G401.6 (cell line): ENCODE results near the gene TPSAB1.
"Not testable (repeated sequence)": the region's sequence is repeated elsewhere in the genome, so short reads cannot be mapped to it uniquely, and the experiment has no call there.

Experiments
- FAIRE-seq: peaks from 2 replicates; lab custom pipeline; 2012; peaks lifted over from hg19 to GRCh38; lab: Jason Lieb, UNC

Gene TPSAB1

DNA sequence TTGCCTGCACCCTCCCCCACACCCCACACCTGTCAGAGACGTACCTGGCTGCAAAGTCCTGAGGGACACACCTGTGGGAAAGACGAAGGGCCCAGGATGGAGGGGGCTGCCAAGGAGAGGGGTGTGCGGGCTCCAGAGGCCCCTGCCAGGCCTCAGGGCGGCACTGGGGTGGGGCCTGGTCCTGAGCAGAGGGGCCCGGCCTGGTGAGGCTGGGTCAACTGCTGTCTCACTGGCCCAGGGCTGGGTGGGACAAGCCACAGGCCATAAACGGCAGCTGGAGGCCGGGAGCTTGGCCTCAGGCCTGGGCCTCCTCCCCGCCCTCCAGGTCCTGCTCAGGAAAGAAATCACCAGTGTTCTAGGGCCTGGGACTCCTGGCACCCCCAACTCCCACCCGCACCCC, 15.9 kb upstream of the TPSAB1 start:
- no peak for FAIRE-seq

DNA sequence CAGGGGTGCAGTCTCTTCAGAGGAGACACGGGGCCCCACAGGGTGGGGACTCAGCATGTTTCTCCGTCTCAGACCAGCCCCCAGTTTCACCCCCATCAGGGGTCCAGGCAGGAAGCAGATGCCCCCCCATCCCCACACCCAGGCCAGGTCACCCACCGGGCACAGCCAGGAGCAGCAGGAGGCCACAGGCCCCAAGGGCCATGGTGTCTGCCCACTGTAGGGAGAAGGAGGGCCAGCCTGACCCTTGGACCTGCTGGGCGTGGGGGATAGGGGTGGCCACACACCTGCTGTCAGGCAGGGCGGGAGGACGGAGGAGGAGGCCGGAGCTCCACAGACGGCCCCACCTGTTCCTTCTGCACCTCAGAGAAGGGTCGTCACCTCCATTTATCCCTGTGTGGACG, 15.5 kb upstream of the TPSAB1 start, which contains the start of gene TPSG1:
TSS of gene TPSG1 (minus strand) at position 218 of the 401 bp plus-strand sequence. CDS start at position 202, 16 bp downstream.
- FAIRE-seq, result no peak

DNA sequence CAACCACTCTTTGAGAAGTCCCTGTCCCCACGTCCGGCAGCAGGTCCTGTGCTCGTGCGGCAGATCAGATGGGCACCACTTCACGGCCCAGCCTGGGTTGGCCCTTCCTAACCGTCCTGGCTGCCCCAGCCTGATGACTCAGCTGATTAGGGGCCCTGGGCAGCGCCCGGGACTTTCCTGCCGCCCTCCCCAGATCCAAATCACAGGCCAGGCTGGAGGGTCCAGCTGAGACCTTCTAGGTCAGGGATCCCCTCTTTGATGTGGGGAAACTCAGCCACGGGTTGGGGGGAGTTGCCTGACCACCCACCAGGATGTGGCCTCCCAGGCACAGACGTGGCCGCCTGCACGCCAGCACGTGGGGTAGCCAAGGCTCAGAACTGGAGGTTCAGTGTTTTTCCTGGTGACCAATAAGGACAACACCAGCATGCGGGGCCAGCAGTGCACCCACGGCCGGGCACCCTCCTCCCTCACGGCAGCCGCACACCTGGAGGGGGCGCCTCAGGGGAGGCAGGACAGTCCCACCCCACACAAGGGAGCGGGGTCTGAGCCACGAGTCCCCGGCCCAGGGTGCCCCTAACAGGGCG, 14.7 kb upstream of the TPSAB1 start:
- not testable (repeated sequence) for FAIRE-seq

DNA sequence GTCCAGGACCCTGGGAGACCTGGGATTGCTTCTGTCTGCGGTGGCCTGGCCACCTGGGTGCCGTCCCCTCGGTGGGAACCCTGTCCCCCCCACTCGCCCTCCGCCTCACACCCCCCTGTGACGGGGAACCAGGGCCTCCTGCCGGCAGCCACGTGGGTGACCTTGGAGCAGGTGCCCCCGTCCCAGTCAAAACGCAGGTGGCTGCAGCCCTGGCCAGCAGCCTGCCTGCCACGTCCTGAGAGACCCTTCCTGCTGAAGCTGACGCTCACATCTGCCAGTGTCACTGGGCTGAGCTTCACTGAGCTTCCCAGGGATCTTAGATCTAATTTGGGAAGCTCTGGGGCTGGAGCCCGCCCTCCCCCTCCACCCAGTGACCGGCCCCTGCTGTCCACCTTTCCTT, 13.8 kb upstream of the TPSAB1 start:
- FAIRE-seq, result not testable (repeated sequence)

DNA sequence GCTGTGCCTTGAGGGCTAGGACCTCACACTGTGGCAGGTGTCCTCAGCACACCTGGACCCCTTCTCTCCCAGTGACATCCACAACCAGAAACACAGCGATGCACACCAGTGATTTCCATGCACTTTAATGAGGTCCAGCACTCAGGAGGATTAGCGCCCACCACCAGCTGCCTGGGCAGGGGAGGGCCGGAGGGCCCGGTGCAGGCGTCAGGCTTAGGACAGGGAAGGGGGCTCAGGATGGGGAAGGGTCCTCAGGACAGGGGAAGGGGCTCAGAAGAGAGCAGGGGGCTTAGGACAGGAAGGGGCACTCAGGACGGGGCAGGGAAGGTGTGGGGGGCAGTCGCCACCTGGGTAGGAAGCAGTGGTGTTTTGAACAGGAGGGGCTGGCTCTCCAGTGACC, 12.3 kb upstream of the TPSAB1 start:
- FAIRE-seq, result not testable (repeated sequence)

DNA sequence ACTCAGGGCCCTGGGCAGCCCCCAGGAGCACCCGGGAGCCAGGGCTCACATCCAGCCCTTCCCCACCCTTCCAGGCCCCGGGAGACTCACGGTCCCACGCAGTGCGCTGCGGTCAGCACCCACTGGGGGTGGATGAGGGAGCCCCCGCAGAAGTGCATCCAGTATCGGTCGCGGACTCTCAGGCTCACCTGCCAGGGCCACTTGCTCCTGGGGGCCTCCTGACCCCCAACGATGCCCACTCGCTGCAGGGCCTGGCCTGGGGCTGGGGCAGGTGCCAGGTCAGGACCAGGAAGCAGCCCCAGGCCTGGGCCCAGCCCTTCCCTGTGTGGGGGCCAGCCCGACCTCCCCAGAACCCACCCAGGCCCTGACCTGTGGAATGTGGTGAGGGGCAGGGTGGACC, 11.0 kb upstream of the TPSAB1 start:
- not testable (repeated sequence) for FAIRE-seq

DNA sequence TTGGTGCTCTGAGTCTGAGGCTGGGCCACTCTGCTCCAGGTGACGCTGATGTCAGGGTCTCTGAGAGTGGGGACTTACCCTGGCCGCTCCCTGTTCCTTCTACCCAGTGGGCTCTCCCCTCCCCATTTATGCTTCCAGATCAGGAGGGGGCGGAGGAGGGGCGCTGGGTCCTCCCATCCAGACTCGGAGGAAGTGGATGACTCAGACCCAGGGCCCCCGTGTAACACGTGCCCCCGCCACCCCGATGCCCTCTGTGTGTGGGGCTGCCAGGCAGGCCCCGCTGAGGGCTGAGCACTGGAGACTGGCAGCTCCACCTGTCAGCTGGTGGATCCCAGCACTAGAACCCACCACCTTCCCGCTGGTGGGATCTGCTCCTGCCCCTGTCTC, 10.4 kb upstream of the TPSAB1 start, which contains the start of gene TPSB2:
TSS of gene TPSB2 (minus strand) at position 101 of the 387 bp plus-strand sequence. CDS start 233 bp downstream, outside the sequence.
- not testable (repeated sequence) for FAIRE-seq

DNA sequence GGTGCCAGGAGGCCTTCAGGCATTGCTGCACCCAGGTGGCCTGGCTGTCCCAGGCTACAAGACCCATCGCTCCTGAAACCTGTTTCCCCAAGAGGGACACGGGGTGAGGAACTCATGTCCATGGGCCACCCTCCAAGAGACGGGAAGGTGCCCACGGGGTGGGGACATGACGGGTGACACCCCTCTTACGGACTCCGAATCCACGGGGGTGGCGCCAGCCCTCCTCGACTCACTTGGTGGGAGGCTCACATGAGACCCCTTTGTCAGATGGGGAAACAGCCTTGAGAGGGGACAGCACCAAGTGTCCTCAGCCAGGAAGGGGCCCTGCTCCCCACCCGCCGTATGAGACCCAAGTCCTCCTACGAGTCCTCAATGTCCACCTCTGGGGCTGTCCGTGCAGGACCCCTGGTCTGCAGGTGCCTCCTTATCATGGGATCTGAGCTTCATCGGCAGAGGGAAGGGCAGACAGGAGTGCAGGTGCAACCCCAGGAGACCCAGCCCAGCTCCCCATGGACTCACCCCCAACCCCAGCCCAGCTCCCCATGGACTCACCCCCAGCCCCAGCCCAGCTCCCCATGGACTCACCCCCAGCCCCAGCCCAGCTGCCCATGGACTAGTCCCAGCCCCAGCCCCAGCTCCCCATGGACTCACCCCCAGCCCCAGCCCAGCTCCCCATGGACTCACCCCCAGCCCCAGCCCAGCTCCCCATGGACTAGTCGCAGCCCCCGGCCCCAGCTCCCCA, 9.9 kb upstream of the TPSAB1 start:
- not testable (repeated sequence) for FAIRE-seq

DNA sequence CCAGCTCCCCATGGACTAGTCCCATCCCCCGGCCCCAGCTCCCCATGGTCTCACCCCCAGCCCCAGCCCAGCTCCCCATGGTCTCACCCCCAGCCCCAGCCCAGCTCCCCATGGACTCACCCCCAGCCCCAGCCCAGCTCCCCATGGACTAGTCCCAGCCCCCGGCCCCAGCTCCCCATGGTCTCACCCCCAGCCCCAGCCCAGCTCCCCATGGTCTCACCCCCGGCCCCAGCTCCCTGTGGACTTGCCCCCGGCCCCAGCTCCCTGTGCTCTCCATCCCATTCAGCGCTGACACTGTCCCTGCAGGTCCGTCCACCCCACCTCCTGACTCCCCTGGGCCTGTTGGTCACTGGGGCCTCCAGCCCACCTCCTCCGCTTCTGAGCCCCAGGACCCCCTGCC, 9.2 kb upstream of the TPSAB1 start:
- FAIRE-seq, result not testable (repeated sequence)

DNA sequence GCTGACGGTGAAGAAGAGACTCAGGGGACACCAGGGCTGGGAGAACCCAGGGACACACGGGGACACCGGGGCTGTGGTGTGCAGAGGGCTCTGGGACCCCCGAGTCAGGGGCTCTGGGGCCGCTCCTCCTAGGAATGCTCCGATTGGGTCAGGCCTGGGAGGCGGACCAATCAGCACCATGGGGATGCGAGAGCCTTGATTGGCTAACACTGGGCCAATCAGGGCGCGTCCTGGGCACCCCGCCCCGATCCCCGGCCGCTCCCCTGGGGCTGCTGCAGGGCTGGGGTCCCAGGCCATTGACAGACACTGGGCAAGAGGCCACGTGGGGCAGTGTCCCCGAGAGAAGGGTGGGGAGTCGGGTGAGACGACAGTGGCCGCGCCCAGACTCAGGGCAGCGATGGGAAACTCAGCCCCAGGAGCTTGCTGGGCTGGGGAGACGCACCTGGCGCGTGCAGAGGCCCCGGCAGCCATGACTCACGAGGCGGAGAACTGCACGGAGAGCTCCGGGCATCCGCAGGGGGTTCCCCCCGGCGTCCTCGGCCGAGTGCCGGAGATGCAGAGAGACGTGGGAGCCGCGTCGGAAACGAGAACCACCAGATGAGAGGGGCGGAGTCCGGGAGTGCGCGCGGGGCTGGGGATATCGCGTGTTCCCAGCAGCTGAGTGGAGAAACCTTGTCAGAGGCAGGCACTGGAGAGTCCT, 8.3 kb upstream of the TPSAB1 start:
- not testable (repeated sequence) for FAIRE-seq

DNA sequence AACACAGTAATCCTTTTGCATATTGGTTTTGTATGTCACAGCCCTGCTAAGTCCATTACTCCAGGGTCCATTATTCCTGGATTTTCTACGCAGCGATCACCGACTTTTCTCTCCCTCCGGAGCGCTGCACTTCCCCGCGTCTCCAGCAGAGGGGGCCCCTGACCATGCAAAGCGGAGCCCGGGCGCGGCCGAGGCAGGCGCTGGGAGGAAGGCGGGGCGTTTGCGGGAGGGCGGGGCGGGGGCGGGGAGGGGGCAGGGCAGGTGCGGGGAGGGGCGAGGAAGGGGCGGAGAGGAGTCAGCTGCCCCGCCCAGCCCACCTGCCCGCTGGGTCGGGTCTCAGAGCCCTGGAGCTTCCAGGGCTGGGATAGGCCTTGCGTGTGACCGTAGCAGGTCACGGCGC, 3.8 kb upstream of the TPSAB1 start:
- not testable (repeated sequence) for FAIRE-seq

DNA sequence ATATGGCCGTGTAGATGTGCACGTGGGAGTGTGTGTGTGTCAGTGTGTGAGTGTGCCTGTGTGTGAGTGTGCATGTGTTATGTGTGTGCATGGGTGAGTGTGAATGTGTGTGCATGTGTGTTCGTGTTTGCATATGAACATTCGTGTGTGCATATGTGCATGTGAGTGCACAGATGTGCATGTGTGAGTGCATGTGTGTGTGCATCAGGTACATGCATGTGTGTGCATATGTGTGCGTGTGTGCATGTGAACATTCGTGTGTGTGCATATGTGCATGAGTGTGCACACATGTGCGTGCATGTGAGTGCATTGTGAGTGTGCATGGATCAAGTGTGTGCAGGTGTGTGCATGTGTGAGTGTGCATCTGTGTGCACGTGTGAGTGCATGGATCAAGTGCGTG, 2.5 kb upstream of the TPSAB1 start:
- FAIRE-seq, result no peak

DNA sequence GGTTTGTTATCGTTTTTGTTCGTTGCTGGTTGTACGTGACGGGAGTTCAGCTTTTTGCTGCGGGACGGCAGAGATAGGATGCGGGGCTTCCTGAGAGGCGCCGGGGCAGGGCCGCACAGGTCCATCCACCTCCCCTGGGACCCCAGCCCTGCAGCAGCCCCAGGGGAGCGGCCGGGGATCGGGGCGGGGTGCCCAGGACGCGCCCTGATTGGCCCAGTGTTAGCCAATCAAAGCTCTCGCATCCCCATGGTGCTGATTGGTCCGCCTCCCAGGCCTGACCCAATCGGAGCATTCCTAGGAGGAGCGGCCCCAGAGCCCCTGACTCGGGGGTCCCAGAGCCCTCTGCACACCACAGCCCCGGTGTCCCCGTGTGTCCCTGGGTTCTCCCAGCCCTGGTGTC, 1.6 kb upstream of the TPSAB1 start:
- FAIRE-seq, result not testable (repeated sequence)

DNA sequence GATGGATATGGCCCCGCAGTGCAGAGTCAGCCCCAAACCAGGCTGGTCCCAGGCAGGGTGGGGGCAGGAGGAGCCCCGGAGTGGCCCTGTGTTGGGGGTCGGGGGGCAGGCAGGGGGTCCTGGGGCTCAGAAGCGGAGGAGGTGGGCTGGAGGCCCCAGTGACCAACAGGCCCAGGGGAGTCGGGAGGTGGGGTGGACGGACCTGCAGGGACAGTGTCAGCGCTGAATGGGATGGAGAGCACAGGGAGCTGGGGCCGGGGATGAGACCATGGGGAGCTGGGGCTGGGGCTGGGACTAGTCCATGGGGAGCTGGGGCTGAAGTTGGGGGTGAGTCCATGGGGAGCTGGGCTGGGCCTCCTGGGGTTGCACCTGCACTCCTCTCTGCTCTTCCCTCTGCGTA, 930 bp upstream of the TPSAB1 start:
- FAIRE-seq, result not testable (repeated sequence)

DNA sequence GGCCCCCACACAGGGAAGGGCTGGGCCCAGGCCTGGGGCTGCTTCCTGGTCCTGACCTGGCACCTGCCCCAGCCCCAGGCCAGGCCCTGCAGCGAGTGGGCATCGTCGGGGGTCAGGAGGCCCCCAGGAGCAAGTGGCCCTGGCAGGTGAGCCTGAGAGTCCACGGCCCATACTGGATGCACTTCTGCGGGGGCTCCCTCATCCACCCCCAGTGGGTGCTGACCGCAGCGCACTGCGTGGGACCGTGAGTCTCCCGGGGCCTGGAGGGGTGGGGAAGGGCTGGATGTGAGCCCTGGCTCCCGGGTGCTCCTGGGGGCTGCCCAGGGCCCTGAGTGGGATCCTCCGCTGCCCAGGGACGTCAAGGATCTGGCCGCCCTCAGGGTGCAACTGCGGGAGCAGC, 576 bp downstream of the TPSAB1 start:
- FAIRE-seq, result not testable (repeated sequence)

DNA sequence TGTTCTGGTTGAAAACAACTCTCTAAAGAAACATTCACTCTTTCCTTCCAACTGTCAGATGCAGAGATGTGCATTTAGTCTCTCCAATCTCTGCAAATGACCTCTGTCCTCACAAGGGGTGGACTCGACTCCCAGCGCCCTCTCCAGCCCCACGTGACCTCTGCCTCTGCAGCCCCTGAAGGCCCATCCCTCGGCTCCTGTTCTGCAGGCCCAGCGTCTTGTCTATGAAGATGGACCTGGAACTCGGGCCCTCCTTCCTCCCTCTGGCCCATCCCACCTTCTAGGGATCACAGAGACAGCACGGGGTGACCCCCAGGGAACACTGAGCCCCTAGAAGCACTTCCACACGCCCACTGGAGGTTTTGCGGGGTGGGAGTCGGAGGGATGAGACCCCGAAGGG, 2.9 kb downstream of the TPSAB1 start:
- not testable (repeated sequence) for FAIRE-seq

DNA sequence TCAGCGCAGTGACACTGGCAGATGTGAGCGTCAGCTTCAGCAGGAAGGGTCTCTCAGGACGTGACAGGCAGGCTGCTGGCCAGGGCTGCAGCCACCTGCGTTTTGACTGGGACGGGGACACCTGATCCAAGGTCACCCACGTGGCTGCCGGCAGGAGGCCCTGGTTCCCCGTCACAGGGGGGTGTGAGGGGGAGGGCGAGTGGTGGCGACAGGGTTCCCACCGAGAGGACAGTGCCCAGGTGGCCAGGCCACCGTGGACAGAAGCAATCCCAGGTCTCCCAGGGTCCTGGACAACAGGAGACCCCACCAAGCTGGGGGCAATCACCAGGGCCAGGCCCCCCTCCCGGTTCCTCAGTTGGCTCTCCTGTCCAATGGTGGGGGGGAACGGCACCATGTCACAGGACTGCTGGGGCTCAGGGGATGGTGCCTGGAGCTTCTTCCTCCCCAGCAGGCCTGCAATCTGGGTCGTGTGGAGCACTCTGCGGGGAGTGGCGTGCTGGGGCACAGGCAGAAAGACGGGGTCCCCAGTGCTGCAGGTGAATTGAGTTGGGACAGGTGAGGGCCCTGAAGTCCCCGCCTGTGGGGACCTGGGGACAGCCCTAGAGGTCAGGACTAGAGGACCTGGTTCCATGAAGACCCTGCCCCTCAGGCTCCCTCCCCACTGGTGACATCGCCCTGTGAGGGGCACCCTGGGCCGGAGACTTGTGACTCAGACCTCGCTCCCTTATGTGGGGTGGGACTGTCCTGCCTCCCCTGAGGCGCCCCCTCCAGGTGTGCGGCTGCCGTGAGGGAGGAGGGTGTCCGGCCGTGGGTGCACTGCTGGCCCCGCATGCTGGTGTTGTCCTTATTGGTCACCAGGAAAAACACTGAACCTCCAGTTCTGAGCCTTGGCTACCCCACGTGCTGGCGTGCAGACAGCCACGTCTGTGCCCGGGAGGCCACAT, 3.7 kb downstream of the TPSAB1 start:
- FAIRE-seq, result not testable (repeated sequence)

DNA sequence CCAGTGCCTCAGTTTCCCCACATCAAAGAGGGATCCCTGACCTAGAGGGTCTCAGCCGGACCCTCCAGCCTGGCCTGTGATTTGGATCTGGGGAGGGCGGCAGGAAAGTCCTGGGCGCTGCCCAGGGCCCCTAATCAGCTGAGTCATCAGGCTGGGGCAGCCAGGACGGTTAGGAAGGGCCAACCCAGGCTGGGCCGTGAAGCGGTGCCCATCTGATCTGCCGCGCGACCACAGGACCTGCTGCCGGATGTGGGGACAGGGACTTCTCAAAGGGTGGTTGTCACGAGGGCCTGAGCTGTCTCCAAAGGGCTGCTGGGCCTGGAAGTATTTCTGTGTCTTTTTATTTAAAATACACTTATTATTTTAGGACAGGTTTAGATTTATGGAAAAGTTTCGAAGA, 4.4 kb downstream of the TPSAB1 start:
- FAIRE-seq, result no peak

DNA sequence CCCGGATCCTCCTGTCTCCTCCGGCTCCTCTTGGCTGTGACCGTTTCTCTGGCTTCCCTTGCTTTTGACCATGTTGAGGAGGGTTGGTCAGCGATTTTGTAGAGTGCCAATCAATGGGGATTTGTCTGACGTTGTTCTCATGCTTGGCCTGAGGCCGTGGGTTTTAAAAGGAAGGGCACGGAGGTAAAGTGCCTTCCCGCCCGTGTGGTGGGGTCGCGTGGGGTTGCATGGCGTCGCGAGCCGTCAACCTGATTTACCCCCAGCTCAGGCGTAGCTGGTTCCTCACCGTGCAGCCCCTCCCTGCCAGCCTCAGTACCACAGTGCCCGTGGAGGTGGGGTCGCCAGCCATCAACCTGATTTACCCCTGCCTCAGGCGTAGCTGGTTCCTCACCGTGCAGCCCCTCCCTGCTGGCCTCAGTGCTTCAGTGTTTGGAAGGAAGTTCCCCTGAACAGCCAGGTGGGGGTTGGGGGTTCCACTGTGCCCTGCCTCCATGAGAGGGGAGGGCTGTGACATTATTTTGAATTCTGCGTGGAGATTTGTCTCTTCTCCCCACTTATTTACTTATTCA, 5.0 kb downstream of the TPSAB1 start:
- FAIRE-seq, result no peak

DNA sequence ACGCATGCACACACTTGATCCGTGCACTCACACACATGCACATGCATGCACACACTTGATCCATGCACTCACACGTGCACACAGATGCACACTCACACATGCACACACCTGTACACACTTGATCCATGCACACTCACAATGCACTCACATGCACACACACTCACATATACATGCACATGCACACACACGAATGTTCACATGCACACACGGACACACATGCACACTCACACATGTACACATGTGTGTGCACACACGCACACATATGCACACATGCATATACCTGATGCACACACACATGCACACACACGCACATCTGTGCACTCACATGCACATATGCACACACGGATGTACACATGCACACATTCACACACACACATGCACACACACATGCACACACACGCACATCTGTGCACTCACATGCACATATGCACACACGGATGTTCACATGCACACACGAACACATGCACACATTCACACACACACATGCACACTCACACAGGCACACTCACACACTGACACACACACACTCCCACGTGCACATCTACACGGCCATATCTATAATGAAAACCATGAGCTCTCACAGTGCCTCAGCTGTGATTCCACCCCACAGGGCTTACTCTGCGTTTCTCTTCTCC, 7.5 kb downstream of the TPSAB1 start:
- not testable (repeated sequence) for FAIRE-seq
